Skeletal muscle tissue (tissue), 4 donors: Measurements from ENCODE around the gene EDAR. TPM values are rescaled to one million over a fixed set of nuclear protein-coding genes. Genes with fewer than 3 reads are reported as not detected.
A peak's percentile ranks its signal among the peaks of the same experiment; 100 is the strongest.

ENCODE experiments used
- H3K27ac ChIP-seq: one replicate; pipeline ENCODE4 v1.7.0; 2013; ENCODE audit warnings: mild to moderate bottlenecking, low read depth, low read length, inconsistent platforms
- H3K27me3 ChIP-seq, 3 donors: one replicate each; pipeline ENCODE4 v1.7.0; 2013; ENCODE audit warnings: low read length in 3 of 3; ENCODE audit not compliant: control insufficient read depth in 3 of 3, insufficient read depth in 3 of 3
- H3K36me3 ChIP-seq, 3 donors: one replicate each; pipeline ENCODE4 v1.7.0; 2013; ENCODE audit warnings: low read length in 3 of 3; ENCODE audit not compliant: control insufficient read depth in 3 of 3, insufficient read depth in 3 of 3
- H3K4me1 ChIP-seq, 3 donors: one replicate each; pipeline ENCODE4 v1.7.0; 2013; ENCODE audit warnings: low read length in 3 of 3, mild to moderate bottlenecking in 3 of 3; ENCODE audit not compliant: control insufficient read depth in 3 of 3, insufficient read depth in 3 of 3
- H3K4me3 ChIP-seq, 3 donors: one replicate each; pipeline ENCODE4 v1.7.0; 2013; ENCODE audit warnings: low read length in 3 of 3
- H3K9ac ChIP-seq, 3 donors: one replicate each; pipeline ENCODE4 v1.7.0; 2013; ENCODE audit warnings: low read length in 3 of 3, mild to moderate bottlenecking in 3 of 3, moderate library complexity in 2 of 3, low read depth in 1 of 3
- H3K9me3 ChIP-seq, 3 donors: one replicate each; pipeline ENCODE4 v1.7.0; 2013; ENCODE audit warnings: low read length in 3 of 3; ENCODE audit not compliant: control insufficient read depth in 3 of 3
- total RNA-seq: library from RNA; depleted of rRNA; stranded (reverse); fragments of >200 nt; gene quantifications from one replicate; pipeline ENCODE4 v1.2.3, GENCODE V29; 2014
- donor health status: Osteomylitis.

The EDAR gene
- total RNA-seq, 1 donor from 2014 or later = not detected

DNA sequence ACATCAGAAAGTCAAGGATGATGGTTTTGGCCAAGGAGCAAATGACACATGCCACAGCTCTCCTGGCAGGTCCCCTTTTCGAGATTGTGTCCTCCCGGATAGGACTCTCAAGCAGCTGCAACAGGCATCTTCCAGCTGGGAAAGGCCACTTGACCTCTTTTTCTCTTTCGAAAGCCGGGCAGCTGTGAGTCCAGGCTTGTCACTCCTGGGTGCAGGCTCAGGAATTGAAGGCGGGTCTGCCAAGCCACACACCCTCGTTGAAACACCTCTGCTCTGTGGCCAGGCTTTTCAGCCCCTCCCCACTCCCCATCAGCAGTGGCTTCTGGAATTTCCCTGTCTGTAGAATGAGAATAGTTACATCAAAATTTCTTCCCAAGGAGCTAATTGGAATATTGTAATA lies 104.4 kb downstream of the EDAR start:
- Histone ChIP-seq H3K4me1 (no peaks in the 10 kb centered on the region), H3K36me3 (no peaks in the 10 kb centered on the region), H3K4me3 (no peak overlapping the region), H3K27ac (no peak overlapping the region), H3K27me3 (no peaks in the 10 kb centered on the region), H3K9ac (no peak overlapping the region), H3K9me3 (peaks cover 0 to 3% (median 0%) of the 10 kb centered on the region in 3 donors)

DNA sequence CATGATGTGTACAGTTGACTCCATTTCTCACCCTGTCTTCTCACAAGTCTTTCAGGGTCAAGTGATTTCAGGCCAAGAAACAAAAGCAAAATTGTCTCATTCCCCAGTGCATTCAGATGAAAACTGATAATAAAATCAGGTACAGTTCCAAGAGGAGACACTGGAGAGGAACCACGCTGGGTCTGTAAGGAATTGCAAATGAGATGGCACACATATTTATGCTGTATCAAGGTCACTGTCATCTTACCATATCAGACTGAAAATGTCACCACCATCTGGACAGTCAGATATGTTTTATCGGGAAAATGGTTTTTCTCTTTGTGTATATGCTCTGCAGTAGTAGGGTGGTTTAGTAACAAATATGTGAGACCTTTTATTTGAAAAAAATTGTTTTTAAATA lies 110.7 kb downstream of the EDAR start:
- no peak overlapping the region for H3K4me3 ChIP-seq
- H3K4me1 ChIP-seq = no peaks in the 10 kb centered on the region
- peaks cover 0 to 3% (median 0%) of the 10 kb centered on the region in 3 donors for H3K9me3 ChIP-seq
- no peak overlapping the region for H3K9ac ChIP-seq
- no peaks in the 10 kb centered on the region for H3K36me3 ChIP-seq
- no peaks in the 10 kb centered on the region for H3K27me3 ChIP-seq
- no peak overlapping the region for H3K27ac ChIP-seq

DNA sequence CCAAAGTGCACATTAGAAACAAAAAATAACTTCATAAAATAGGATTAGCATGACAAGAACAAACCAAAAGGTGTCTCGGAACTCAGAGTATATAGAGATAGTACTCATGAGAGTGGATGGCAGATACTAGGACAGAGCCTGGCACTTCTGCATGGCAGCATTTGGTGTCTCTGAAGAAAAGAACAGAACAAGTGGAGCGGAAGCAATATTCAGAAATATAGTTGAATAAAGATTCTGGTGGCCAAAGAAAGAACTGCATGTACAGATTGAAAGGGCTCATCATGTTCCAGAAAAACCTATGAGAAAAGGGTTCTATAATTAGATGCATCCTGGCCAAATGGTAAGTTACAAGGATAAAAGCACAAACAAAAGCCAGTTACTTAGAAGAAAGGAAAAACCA lies 111.5 kb downstream of the EDAR start:
- H3K9ac ChIP-seq = no peak overlapping the region
- no peaks in the 10 kb centered on the region for H3K36me3 ChIP-seq
- H3K27ac ChIP-seq = no peak overlapping the region
- no peak overlapping the region for H3K4me3 ChIP-seq
- H3K4me1 ChIP-seq = no peaks in the 10 kb centered on the region
- H3K9me3 ChIP-seq = peaks cover 0 to 3% (median 0%) of the 10 kb centered on the region in 3 donors
- H3K27me3 ChIP-seq = no peaks in the 10 kb centered on the region

DNA sequence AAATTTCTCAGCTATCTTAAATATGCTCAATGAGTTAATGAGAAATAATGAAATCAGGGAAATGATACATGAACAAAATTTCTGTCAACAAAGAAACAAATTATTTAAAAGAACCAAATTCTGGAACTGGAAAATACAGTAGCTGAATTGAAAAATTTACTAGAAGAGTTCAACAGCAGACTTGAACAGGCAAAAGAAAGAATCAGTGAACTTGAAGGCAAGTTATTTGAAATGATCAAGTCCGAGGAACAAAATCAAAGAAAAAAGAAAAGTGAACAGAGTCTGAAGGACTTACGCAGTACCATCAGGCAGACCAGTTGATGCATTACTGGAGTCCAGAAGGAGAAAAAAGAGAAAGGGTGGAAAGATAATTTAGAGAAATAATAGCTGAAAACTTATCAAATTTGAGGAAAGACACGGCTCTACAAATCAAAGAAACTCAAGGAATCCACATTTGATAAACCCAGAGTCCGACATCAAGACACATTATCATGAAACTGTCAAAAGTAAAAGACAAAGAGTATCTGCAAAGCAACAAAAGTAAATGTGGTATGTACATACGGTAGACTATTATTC lies 118.9 kb downstream of the EDAR start:
- Histone ChIP-seq H3K27ac (no peak overlapping the region), H3K27me3 (no peaks in the 10 kb centered on the region), H3K4me3 (no peak overlapping the region), H3K9ac (no peak overlapping the region), H3K9me3 (peaks cover 0 to 5% (median 3%) of the 10 kb centered on the region in 3 donors), H3K36me3 (no peaks in the 10 kb centered on the region), H3K4me1 (no peaks in the 10 kb centered on the region)

DNA sequence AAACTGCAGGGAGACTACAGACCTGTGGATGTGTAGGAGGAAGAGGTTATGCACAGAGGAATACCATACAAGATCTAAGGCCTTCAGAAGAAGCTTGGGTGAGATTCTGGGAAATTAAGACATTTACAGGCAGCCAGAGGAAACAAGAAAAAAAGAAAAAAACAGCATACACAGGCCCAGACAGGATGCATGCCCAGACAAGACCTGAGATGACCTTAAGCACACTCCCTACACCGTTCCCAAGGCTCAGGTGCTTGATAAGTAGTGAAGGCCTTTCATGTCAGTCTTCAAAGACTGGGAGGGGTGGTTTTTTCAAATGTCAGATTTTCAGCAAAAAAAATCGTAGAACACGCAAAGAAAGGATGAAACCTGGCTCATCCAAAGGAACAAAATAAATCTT lies 119.5 kb downstream of the EDAR start:
- Histone ChIP-seq H3K27ac (no peak overlapping the region), H3K4me3 (peak overlapping the region in 1 of 3 donors; percentile 4), H3K27me3 (no peaks in the 10 kb centered on the region), H3K9ac (no peak overlapping the region), H3K9me3 (peaks cover 0 to 5% (median 3%) of the 10 kb centered on the region in 3 donors), H3K36me3 (no peaks in the 10 kb centered on the region), H3K4me1 (no peaks in the 10 kb centered on the region)

DNA sequence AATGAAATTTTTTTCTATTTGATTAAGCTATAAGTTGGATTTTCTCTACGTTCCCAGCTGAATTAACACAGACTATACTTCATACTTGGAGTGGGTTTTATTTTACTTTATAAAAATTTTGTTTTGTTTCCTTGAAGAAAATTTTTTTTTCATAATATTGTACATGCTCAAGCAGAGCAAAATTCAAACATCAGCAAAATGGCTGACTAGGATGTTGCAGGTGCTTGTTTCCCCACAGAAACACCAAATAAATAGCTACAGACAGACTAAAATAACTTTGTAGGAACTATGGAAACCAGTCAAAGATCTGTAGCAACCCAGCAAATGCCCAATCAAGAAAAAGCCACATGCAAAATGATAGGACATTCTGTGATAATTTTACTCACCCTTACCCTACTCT lies 120.1 kb downstream of the EDAR start:
- Histone ChIP-seq H3K4me1 (no peaks in the 10 kb centered on the region), H3K36me3 (no peaks in the 10 kb centered on the region), H3K9me3 (peaks cover 0 to 5% (median 3%) of the 10 kb centered on the region in 3 donors), H3K4me3 (no peak overlapping the region), H3K27me3 (no peaks in the 10 kb centered on the region), H3K9ac (no peak overlapping the region), H3K27ac (no peak overlapping the region)

DNA sequence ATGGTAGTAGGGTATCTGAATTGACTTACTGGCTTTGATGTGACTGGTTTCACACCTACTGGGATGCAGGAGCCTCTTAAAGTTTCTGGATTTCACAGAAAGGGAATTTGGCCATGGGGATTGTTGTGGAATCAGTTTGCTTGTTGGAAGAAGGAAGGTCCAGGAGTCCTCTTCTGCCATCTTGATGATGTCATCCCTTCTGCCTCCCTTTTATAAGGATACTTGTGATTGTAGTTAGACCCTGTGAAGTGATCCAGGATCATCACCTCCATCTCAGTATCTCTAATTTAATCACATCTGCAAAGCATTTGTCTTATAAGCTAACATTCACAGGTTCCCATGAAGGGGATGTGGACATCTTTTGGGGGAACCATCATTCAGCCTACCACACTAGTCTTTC lies 123.0 kb downstream of the EDAR start:
- Histone ChIP-seq H3K4me1 (no peaks in the 10 kb centered on the region), H3K9me3 (peaks cover 0 to 5% (median 3%) of the 10 kb centered on the region in 3 donors), H3K27me3 (no peaks in the 10 kb centered on the region), H3K27ac (no peak overlapping the region), H3K36me3 (no peaks in the 10 kb centered on the region), H3K4me3 (no peak overlapping the region), H3K9ac (no peak overlapping the region)

DNA sequence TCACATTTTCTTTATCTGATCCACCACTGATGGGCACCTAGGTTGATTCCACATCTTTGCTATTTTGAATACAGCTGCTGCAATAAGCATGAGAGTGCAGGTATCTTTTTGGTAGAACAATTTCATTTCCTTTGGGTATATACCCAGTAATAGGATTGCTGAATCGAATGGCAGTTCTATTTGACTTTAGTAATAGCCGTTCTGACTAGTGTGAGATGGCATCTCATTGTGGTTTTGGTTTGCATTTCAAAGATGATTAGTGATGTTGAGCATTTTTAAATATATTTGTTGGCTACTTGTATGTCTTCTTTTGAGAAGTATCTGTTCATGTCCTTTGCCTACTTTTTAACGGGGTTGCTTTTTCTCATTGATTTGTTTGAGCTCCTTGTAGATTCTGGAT lies 130.1 kb downstream of the EDAR start:
- no peak overlapping the region for H3K4me3 ChIP-seq
- H3K27me3 ChIP-seq = no peaks in the 10 kb centered on the region
- H3K4me1 ChIP-seq = no peaks in the 10 kb centered on the region
- no peaks in the 10 kb centered on the region for H3K9me3 ChIP-seq
- no peak overlapping the region for H3K27ac ChIP-seq
- no peaks in the 10 kb centered on the region for H3K36me3 ChIP-seq
- H3K9ac ChIP-seq = no peak overlapping the region

DNA sequence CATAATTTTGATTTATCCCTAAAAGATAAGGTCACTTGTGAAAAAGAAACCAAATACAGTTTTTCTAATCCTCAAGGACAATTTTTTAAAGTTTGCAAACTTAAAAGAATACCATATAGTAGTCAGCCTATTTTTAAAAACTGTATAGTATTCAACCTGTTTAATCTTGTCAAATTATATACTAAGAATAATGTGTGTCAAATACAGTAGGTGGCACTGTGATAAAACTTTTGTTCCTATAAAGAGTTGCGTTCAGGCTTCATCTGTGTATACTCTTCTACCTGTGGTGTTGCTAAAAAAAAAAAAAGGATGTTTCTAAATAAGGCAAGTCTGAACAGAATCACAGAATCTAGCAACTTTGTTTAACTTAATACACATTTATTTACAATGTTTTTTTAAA lies 133.8 kb downstream of the EDAR start:
- no peaks in the 10 kb centered on the region for H3K4me1 ChIP-seq
- no peak overlapping the region for H3K27ac ChIP-seq
- no peak overlapping the region for H3K4me3 ChIP-seq
- peaks cover 0 to 2% (median 0%) of the 10 kb centered on the region in 3 donors for H3K36me3 ChIP-seq
- no peak overlapping the region for H3K9ac ChIP-seq
- H3K9me3 ChIP-seq = no peaks in the 10 kb centered on the region
- no peaks in the 10 kb centered on the region for H3K27me3 ChIP-seq

DNA sequence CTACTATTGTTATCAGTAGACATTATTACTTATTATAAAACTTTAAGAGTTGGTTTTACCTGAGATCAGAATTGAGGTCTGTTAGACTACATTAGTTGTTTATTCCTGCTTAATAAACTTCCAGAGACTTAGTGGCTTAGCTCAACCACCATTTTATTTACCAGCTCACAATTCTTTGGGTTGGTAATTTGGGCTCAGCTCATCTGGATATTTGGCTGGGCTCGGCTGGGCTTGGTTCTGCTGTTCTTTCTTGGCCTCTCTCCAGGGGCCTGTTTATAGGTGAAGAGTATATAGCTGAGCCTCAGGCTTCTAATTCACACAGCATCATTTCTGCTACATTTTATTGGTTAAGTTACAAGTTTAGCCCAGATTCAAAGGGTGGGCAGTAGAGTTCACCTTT lies 134.5 kb downstream of the EDAR start:
- Histone ChIP-seq H3K4me1 (no peaks in the 10 kb centered on the region), H3K4me3 (no peak overlapping the region), H3K9ac (no peak overlapping the region), H3K9me3 (no peaks in the 10 kb centered on the region), H3K27ac (no peak overlapping the region), H3K27me3 (no peaks in the 10 kb centered on the region), H3K36me3 (peaks cover 0 to 2% (median 2%) of the 10 kb centered on the region in 3 donors)
